Bone marrow (tissue), 2 donors: ENCODE data around the gene ZNF587B.
"Not testable (repeated sequence)": the region's sequence is repeated elsewhere in the genome, so short reads cannot be mapped to it uniquely, and the experiment has no call there.

Source experiments
- DNase-seq, 2 donors: peaks; one replicate each; lab custom pipeline; 2025; lab: John Stamatoyannopoulos, UW

The ZNF587B gene

DNA sequence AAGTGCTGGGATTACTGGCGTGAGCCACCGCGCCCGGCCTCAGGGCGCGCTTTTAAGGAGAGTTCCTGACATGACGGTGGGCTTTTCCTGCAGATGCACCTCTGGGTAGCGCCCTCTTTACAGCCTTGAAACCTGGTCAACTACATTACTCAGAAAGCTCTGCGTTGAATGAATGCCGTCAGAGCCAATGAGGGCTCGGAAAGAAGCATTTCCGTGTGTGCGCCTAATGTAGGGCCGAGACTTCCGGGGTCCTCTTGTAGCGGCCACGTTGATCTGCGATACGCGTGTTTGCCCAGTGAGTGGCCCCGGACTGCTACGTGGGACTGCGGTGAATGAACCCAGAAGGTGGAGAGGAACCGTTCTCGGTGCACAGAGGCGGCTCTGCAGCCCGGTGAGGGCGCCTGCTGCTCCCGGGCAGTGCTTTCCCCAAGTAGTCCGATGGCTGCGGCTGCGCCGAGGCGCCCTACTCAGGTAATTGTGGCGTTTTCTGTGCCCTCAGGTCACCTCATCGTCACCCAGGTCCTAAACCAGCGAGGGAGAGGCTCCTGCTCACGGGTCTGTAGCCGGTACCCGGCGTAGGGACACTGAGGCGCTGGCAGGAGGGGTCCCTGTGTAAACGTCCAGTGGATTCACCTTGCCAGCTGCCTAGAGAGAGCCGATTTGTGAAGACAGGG lies 10.5 kb upstream of the ZNF587B start:
- DNase-seq: peak; percentile 41 to 67

DNA sequence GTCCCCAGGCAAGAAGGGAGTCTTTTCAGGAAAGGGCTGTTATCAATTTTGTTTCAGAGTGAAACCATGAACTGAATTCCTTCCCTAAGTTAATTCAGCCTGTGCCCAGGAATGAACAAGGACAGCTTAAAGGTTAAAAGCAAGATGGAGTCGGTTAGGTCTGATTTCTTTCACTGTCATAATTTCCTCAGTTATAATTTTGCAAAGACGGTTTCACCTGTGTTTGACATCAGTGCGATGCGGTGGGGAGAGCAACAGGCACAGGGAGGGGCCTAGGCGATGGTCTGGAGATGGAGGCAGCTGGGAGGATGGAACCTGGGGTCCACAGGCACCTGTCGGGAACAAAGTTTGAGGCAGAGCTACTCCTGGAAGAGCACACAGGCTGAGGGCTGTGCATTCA lies 9.5 kb upstream of the ZNF587B start:
- DNase-seq: no peak

DNA sequence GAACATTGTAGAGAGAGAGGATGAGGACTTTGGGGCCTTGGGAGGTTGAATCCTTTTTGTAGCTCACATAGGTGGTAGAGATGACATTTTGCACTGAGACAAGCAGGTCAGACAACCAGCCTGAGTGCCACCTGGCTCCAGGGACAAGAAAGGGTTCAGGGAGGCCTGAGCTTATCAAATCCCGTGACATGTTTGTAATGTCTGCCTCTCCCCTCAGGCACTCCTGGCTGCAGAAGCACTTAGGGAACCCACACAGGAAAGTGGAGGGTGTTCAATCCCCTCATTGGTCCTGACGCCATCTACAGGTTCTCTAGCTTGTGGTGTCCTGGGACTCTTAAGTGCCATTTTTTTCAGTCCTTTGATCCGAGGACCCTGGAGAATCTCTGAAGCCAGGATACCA lies 9.0 kb upstream of the ZNF587B start:
- not testable (repeated sequence) for DNase-seq

DNA sequence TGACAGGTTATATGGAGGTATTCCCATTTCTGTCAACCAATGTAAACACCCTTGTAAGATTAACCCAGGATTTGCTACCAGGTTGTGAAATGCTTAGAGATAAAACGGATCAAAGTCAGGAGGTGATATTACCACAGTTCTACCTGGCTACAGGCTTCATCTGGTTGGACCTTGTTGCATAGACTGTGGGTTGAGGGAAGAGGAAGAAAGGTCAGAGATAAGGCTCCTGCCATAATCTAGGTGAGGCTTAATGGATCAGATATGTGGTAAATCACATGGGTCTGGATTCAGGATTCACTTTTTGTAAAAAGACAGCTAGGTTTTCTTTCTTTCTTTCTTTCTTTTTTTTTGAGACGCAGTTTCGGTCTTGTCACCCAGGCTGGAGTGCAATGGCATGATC lies 8.6 kb upstream of the ZNF587B start:
- not testable (repeated sequence) for DNase-seq

DNA sequence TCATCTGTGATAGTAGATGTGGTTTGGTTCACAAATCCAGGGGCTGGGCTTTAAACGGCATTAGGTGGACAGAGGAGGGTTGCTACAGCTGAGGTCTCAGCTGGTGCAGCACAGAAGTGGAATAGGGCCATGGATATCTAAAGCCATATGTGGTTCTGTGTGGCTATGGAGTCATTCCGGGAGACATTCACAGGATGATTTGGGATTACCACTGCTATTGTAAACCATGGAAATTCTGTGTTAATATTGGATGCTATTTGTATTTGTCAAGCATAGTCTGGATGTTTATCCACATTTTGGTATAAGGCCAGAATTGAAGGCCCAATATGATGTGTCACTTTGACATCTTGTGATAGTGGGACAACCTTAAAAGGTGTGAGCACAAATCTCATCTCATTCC lies 6.9 kb upstream of the ZNF587B start:
- DNase-seq: not testable (repeated sequence)

DNA sequence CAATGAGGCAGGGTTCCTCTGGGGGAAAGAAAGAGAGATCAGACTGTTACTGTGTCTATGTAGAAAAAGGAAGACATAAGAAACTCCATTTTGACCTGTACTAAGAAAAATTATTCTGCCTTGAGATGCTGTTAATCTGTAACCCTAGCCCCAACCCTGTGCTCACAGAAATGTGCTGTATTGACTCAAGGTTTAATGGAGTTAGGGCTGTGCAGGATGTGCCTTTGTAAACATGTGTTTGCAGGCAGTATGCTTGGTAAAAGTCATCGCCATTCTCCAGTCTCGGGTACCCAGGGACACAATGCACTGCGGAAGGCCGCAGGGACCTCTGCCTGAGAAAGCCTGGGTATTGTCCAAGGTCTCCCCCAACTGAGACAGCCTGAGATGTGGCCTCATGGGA lies 6.5 kb upstream of the ZNF587B start:
- not testable (repeated sequence) for DNase-seq

DNA sequence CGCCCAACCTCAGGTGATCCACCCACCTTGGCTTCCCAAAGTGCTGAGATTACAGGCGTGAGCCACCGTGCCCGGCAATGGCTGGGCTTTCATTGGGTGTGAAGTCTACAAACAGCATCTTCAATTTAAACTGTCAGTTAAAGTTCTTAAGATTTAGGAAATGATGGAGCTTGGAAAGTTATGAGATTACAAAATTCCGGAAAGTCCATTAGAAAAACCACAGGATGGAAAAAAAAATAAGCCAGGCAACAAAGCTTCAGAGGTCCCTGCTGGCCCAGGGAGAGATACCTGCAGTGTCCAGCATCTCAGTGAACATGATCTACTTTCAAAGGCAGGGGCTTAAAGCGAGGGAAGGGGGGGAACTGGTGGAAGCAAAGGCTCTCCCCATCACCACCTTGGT lies 4.6 kb upstream of the ZNF587B start:
- no peak for DNase-seq

DNA sequence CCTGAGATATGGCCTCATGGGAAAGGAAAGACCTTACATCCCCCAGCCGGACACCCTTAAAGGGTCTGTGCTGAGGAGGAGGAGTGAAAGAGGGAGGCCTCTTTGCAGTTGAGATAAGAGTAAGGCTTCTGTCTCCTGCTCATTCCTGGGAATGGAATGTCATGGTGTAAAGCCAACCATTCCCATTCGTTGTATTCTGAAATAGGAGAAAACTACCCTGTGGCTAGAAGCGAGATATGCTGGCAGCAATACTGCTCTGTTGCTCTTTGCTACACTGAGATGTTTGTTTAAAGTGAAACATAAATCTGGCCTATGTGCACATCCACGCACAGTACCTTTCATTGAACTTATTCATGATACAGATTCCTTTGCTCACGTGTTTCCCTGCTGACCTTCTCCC lies 783 bp upstream of the ZNF587B start:
- no peak for DNase-seq

DNA sequence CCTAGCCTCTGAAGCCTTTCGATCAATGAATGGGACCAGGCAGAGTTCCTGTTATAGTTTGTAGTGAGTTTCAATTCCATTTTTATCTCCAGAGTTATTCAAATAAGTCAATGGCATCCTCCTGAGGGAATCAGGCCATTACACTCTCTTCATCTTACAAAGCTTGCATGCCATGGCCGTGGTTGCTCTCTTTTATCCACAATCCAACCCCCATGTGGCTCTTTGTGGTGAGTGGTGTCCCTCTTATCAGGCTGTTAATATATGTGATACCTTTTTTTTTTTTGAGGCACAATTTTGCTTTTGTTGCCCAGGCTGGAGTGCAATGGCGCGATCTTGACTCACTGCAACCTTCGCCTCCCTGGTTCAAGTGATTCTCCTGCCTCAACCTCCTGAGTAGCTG lies 6.9 kb downstream of the ZNF587B start:
- not testable (repeated sequence) for DNase-seq

DNA sequence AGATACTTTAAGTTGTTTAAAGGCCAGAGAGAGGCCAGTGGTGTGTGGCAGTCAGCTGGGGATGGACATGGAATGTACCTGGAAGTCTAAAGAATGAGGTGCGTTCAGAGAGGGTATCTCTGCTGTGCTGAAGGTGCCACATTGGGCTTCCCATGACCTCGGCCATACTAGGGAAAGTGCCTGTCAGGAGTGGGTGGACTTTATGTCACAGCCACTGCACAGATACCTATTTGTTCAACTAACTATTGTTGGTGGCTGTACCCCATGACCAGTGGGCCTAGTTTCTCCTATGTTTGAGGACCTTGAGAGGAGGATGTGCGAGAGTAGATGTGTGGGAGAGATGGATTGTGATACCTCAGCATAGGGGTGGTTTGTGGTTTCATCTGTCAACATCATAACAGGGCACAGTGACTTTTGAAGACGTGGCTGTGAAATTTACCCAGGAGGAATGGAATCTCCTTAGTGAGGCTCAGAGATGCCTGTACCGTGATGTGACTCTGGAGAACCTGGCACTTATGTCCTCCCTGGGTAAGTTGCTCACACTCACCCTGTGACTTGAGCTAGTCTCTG lies 8.6 kb downstream of the ZNF587B start:
- DNase-seq: not testable (repeated sequence)

DNA sequence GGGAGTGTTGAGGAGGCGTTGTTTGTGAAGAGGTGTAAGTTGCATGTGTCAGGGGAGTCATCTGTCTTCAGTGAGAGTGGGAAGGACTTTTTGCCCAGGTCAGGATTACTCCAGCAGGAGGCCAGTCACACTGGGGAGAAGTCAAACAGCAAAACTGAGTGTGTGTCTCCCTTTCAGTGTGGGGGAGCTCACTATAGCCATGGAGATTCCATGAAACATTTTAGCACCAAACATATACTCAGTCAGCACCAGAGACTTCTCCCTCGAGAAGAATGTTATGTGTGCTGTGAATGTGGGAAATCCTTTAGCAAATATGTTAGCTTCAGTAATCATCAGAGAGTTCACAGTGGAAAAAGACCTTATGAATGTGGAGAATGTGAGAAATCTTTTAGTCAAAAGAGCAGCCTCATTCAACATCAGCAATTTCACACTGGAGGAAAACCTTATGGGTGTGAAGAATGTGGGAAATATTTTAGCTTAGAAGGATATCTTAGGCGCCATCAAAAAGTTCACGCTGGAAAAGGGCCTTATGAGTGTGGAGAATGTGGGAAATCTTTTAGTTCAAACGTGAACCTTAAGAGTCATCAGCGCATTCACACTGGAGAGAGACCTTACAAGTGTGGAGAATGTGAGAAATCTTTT lies 11.1 kb downstream of the ZNF587B start:
- no peak for DNase-seq

DNA sequence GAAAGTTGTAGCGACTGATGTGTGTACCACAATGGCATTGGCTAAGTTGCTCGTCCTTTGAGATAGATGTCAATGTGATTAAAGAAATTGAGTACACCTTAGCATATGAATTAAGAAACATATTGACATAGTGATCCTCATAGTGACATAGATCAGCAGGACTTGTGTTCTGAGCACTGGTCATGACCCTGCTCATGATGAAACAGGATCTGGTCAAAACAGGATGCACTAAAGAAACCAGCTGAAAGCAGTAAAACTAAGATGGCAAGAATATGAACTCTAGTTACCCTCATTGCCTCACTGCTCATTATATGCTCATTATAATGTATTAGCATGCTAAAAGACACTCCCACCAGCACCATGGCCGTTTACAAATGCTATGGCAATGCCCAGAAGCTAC lies 17.1 kb downstream of the ZNF587B start:
- not testable (repeated sequence) for DNase-seq

DNA sequence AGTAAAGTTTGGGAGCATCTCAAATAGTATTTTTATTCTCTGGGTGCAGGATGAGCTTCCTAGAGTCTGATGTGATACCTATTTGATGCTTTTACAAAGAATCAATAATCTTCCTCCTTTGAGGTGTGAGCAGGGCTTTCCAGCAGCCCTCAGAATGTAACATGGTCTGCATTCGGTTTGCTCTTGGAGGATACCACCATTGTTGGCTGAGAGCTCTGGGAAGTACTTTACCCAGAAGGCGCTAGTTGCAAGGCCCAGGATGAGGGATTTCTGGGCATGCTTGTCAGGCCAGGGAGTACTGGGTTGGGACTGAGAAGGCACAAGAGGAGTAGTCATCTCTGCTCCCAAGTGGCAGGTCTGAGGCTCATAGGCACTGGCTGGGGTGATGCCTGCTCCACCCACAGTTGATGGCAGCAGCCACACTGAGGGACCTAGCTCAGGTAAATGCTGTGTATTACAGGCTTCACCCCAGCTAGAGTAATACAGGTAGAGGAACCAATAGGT lies 19.1 kb downstream of the ZNF587B start:
- not testable (repeated sequence) for DNase-seq

DNA sequence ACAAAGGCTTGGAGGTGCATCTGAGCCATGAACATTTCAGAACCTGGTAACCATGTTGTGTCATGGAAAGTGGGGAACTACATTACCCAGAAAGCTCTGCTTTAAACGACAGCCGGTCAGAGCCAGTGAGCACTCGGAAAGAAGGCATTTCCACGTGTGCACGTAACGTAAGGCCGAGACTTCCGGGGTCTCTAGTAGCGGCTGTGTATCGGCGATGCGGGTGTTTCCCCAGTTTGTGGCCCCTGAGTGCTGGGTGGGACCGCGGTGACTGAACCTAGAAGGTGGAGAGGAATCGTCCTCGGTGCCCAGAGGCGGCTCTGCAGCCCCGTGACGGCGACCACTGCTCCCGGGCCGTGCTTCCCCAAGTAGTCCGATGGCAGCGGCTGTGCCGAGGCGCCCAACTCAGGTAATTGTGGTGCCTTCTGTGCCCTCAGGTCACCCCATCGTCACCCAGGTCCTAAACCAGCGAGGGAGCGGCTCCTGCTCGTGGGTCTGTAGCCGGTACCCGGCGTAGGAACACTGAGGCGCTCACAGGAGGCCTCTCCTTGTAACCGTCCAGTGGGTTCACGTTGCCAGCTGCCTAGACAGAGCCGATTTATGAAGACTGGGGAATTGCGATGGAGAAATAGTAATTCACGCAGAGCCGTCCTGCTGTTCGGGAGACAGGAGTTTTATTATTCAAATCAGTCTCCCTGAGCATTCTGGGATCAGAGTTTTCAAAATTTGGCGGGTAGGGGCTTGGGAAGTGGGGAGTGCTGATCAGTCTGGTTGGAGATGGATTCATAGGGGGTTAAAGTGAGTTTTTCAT lies 19.8 kb downstream of the ZNF587B start, which contains the start of gene ZNF587:
Gene ZNF587, plus strand, starts transcription at position 194 of the 808 bp plus-strand sequence. Its CDS starts 180 bp downstream, at position 374.
- peak; percentile 33 to 62 for DNase-seq

DNA sequence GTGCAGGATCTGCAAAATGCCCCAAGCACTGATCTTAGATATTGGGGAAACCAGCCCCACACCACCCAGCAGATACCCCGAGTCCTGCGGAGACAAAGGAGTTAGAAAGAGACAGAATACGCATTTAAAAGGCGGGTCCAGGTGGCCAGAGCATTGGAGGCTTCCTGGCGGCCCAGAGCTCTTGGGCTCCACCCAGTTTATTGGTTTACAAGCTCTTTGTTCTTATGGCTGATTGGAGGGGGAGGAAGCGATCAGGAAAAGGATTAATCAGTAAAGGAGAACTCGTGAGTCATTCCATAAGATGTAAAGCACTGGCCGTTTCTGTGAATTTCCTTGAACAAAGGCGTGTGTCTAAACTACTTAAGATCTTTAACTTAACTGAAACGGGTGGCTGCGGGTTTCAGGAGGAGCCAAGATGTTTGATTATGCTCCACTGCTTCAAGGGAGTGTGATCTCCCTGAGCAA lies 20.5 kb downstream of the ZNF587B start:
- DNase-seq: no peak

DNA sequence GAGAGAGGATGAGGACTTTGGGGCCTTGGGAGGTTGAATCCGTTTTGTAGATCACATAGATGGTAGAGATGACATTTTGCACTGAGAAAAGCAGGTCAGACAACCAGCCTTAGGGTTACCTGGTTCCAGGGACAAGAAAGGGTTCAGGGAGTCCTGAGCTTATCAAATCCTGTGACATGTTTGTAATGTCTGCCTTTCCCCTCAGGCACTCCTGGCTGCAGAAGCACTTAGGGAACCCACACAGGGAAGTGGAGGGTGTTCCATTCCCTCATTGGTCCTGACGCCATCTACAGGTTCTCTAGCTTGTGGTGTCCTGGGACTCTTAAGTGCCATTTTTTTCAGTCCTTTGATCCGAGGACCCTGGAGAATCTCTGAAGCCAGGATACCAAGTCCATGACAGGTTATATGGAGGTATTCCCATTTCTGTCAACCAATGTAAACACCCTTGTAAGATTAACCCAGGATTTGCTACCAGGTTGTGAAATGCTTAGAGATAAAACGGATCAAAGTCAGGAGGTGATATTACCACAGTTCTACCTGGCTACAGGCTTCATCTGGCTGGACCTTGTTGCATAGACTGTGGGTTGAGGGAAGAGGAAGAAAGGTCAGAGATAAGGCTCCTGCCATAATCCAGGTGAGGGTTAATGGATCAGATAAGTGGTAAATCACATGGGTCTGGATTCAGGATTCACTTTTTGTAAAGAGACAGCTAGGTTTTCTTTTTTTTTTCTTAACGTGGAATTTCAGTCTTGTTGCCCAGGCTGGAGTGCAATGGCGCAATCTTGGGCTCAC lies 21.9 kb downstream of the ZNF587B start:
- not testable (repeated sequence) for DNase-seq

DNA sequence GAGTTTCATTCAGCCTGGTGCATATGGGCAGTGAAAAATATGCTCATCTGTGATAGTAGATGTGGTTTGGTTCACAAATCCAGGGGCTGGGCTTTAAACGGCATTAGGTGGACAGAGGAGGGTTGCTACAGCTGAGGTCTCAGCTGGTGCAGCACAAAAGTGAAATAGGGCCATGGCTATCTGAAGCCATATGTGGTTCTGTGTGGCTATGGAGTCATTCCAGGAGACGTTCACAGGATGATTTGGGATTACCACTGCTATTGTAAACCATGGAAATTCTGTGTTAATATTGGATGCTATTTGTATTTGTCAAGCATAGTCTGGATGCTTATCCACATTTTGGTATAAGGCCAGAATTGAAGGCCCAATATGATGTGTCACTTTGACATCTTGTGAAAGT lies 24.0 kb downstream of the ZNF587B start:
- not testable (repeated sequence) for DNase-seq

DNA sequence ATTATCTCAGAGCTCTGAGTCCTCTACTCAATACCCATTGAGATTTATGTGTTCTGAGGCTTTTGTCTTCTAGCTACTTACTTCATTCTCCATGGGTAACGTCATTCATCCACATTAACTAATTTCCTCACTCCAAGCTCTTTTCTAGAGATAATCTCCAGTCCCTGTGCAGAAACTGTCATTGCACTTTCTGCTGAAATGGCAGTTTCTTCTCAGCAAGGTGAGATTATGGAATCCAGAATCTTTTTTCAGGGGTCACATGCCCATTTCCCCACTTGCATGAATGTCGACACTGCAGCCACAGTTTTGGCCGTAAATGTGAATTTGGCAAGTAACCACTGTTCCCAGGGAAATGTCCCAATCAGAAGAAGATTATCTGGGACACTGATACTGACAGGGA lies 32.3 kb downstream of the ZNF587B start:
- DNase-seq: not testable (repeated sequence)

DNA sequence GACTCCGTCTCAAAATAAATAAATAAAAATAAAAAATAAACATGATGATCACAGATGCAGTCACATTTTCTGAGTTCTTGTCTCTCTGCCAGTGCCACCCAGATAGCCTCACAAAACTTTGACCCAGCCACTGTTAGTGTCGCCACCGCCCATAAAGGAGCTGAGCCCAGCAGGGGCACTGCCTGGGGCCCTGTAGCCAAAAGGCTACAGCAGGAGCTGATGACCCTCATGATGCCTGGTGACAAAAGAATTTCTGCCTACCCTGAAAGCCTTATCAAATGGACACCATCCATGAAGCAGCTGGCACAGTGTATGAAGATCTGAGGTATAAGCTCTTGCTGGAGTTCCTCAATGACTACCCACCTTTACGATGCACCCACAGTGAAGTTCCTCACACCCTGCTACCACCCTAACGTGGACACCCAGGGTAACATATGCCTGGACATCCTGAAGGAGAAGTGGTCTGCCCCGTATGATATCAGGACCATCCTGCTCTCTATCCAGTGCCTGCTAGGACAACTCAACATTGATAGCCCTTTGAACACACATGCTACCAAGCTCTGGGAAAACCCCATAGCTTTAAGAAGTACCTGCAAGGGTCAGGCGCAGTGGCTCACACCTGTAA lies 37.9 kb downstream of the ZNF587B start:
- no peak for DNase-seq

DNA sequence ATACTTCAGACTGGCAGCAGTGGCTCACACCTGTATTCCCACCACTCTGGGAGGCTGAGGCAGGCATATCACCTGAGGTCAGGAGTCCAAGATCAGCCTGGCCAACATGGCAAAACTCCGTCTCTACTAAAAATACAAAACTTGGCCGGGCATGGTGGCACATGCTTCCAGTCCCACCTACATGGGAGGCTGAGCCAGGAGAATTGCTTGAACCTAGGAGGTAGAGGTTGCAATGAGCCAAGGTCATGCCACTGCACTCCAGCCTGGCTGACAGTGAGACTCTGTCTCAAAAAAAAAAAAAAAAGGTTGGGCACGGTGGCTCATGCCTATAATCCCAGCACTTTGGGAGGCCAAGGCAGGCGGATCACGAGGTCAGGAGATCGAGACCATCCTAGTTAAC lies 39.6 kb downstream of the ZNF587B start:
- not testable (repeated sequence) for DNase-seq

DNA sequence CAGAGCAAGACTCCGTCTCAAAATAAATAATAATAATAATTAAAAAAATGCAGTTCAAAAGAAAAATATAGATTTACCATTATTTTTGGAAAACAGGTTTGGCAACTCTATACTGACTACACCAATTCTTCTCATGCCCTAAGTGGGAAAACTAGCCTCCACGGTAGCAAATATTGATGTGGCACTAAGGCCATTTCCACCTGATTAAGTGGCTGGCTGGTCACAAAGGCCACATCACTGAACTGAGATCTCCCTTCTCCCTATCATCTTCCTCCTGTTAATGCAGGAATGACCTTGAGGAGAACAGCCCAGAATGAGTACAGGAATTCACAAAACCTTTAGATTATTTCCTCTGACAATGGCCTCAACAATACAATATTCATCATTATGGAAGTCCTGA lies 40.1 kb downstream of the ZNF587B start:
- no peak for DNase-seq
